AG09309 (cell line): ENCODE measurements around the gene PRDM16.

Experiments used
- DNase-seq: peaks from one replicate; pipeline ENCODE4 v3.0.0-alpha.2; 2010; ENCODE audit warnings: low read depth
- H3K4me3 ChIP-seq: 2 replicates; pipeline ENCODE4 v1.5.1; 2011; ENCODE audit warnings: mild to moderate bottlenecking, low read depth, low read length, moderate library complexity; ENCODE audit not compliant: control insufficient read depth
- CTCF ChIP-seq: IDR thresholded peaks from 2 replicates; pipeline ENCODE4 v1.5.1; 2011; ENCODE audit warnings: mild to moderate bottlenecking, low read depth, low read length, inconsistent platforms; ENCODE audit not compliant: insufficient read depth, control insufficient read depth; ENCODE audit errors: missing control alignments

The PRDM16 gene

GRCh38 chr1:3166206-3166918, 97.4 kb downstream of the PRDM16 start:
- H3K4me3 ChIP-seq = no peak overlapping the region
- no peak for TF ChIP-seq CTCF
- DNase-seq = no peak

GRCh38 chr1:3167255-3167654, 98.3 kb downstream of the PRDM16 start:
- no peak overlapping the region for H3K4me3 ChIP-seq
- DNase-seq = no peak
- no peak for TF ChIP-seq CTCF

GRCh38 chr1:3168678-3169077, 99.7 kb downstream of the PRDM16 start:
- DNase-seq = no peak
- H3K4me3 ChIP-seq = no peak overlapping the region
- TF ChIP-seq CTCF = no peak

- no peak overlapping the region for H3K4me3 ChIP-seq
- no peak for DNase-seq
- TF ChIP-seq CTCF = no peak
These were observed 100.8 kb downstream of the PRDM16 start for GRCh38 chr1:3169665-3170356.

GRCh38 chr1:3170561-3171453, 101.8 kb downstream of the PRDM16 start:
- H3K4me3 ChIP-seq = peak overlapping the region; percentile 12
- TF ChIP-seq CTCF = no peak
- DNase-seq = no peak

GRCh38 chr1:3171761-3172160, 102.8 kb downstream of the PRDM16 start:
- no peak for DNase-seq
- no peak overlapping the region for H3K4me3 ChIP-seq
- TF ChIP-seq CTCF = no peak
